ENCODE results near the gene RGS7. TPM values are rescaled to one million over a fixed set of nuclear protein-coding genes. Genes with fewer than 3 reads are reported as not detected.

Gene RGS7
- total RNA-seq, 1 experiment from 2014 or later: 1.5 TPM

DNA sequence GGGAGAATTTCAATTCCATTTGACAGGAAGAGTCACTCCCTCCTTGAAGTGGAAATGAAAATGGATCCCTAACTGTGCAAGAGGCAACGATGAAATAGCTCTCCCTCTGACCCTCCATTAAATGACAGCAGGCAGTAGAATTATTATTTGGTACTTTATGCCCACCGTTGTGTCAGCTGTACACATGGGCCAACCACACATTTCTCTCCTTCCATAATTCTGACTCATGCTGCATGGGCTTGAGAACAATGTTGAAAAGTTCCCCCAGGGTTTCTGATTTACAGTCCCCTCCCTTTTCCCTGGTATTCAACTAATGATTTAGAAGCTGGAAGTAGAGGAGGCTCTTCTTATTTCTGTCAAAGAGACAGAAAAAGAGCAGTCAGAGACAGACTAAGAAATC lies 103.5 kb downstream of the RGS7 start:
- Histone ChIP-seq H3K27me3 (ENCODE audit: insufficient read depth, low read length) (no peaks in the 10 kb centered on the region), H4K91ac (ENCODE audit: insufficient read length, low read depth, low read length) (no peak overlapping the region), H3K18ac (ENCODE audit: insufficient read length, low read depth, low read length) (no peak overlapping the region), H3K14ac (ENCODE audit: insufficient read depth, low read length) (no peak overlapping the region), H2BK5ac (ENCODE audit: insufficient read length, low read length) (no peak overlapping the region), H2BK15ac (ENCODE audit: low read depth, low read length) (no peak overlapping the region), H2AFZ (ENCODE audit: low read length) (no peak overlapping the region), H3K9me3 (ENCODE audit: control insufficient read depth, low read depth, low read length) (no peaks in the 10 kb centered on the region), H3K4me2 (ENCODE audit: insufficient read depth, insufficient read length, low read length) (no peak overlapping the region), H3T11ph (ENCODE audit: low read length) (no peak overlapping the region), H3K56ac (ENCODE audit: insufficient read length, low read depth, low read length) (no peak overlapping the region), H2BK120ac (ENCODE audit: low read depth, low read length, poor library complexity, severe bottlenecking) (no peak overlapping the region), H3K79me2 (ENCODE audit: insufficient read depth, low read length) (no peaks in the 10 kb centered on the region), H3K4ac (ENCODE audit: low read depth, low read length) (no peak overlapping the region), H2AK5ac (ENCODE audit: insufficient read length, low read length) (no peak overlapping the region), H3K27ac (ENCODE audit: insufficient read length, low read depth, low read length) (no peak overlapping the region), H4K20me1 (ENCODE audit: control insufficient read depth, insufficient read depth, insufficient read length) (no peaks in the 10 kb centered on the region), H3K4me1 (ENCODE audit: insufficient read depth, low read length) (peaks cover 4% of the 10 kb centered on the region; the same call in 1 of the 2 replicates), H4K5ac (ENCODE audit: insufficient read length, low read depth, low read length) (no peak overlapping the region), H3K9ac (ENCODE audit: extremely low read depth, insufficient read length, low read length) (no peak overlapping the region), H3K23me2 (ENCODE audit: insufficient read length, low read depth, low read length, poor library complexity, severe bottlenecking) (no peaks in the 10 kb centered on the region), H4K8ac (replicated peaks; ENCODE audit: insufficient read length, low read depth, low read length) (no peak overlapping the region), H3K79me1 (ENCODE audit: insufficient read depth, low read depth, low read length, poor library complexity, severe bottlenecking) (no peaks in the 10 kb centered on the region), H3K23ac (ENCODE audit: insufficient read length, low read depth, low read length) (no peak overlapping the region), H2BK12ac (ENCODE audit: insufficient read length, low read depth, low read length) (no peak overlapping the region), H2BK20ac (ENCODE audit: low read depth, low read length, poor library complexity, severe bottlenecking) (no peak overlapping the region)
- TF ChIP-seq CTCF (conservative IDR thresholded peaks at IDR 0.05): no peak
- Mint-ChIP-seq H3K27ac (no peak overlapping the region), H3K9me3 (peaks cover 8 to 14% of the 10 kb centered on the region in 2 experiments; a peak in 4 of 5 replicates), H3K36me3 (ENCODE audit: insufficient read depth in 1 of 3, low read depth in 3 of 3) (peaks cover 7 to 18% (median 7%) of the 10 kb centered on the region in 3 experiments), H3K4me1 (peaks cover 0 to 11% of the 10 kb centered on the region in 2 experiments; a peak in 1 of 4 replicates), H3K27me3 (ENCODE audit: low read depth) (no peaks in the 10 kb centered on the region), H3K4me3 (no peak overlapping the region)
- WGBS (ENCODE audit: extremely low coverage, insufficient read length, low lambda C conversion rate): no CpG with 5 or more reads among the region's 2 CpGs
- no peak for DNase-seq
